SH-SY5Y (cell line): ENCODE data around the gene CCDC54.

ENCODE experiments used
- GATA2 ChIP-seq: IDR thresholded peaks from 2 replicates; pipeline ENCODE4 v1.6.1; 2011; ENCODE audit warnings: mild to moderate bottlenecking, low read depth, low read length
- GATA3 ChIP-seq: IDR thresholded peaks from 2 replicates; pipeline ENCODE4 v1.6.1; 2011; ENCODE audit warnings: low read depth, mild to moderate bottlenecking, low read length, moderate library complexity

DNA sequence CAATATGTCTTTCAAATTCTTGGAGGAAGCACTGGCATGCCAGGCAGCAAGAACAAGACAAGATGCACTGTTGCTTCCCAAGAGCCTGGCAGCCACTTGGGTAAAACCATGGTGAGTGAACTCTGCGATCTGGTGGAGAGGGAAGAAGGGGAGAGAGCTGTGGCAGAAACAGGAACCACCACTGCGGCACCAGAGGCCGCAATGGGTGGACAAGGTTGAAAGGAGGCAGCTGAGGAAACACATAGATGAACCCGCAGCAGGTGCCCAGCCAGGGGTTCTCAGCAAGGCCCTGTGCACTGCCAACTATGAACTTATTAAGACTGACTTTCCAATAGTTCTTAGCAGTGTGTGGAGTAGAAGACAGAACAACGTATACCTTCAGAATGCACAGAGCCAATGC is 48.2 kb upstream of the CCDC54 start:
- TF ChIP-seq GATA2 = no peak
- TF ChIP-seq GATA3 = no peak
